Measurements from ENCODE around the gene NPAS3.

Gene NPAS3

GRCh38 chr14:32938719-32939253, at the start of gene NPAS3:
NPAS3 (plus strand) TSS chr14:32938879.
- DNase-seq (ENCODE audit: extremely low spot score): peak; percentile 37
- ChIA-PET CTCF (no interaction called here), POLR2A (no interaction called here)
- no peak for TF ChIP-seq CTCF (IDR thresholded peaks at IDR 0.05; ENCODE audit: control extremely low read depth, extremely low read depth, low read depth, missing control alignments)

- CTCF ChIA-PET: interaction anchor here (0.8 kb wide), 1 partner anchor 10 kb away, joined by 4 read pairs; no protein-coding TSS in a partner anchor
Observed at GRCh38 chr14:32896979-32897697, 41.5 kb upstream of the NPAS3 start.

GRCh38 chr14:32897698-32898064, 41.0 kb upstream of the NPAS3 start:
- ChIA-PET CTCF (no interaction called here), POLR2A (no interaction called here)
- TF ChIP-seq CTCF (IDR thresholded peaks at IDR 0.05; ENCODE audit: control extremely low read depth, extremely low read depth, low read depth, missing control alignments): no peak
- no peak for DNase-seq (ENCODE audit: extremely low spot score)

More at GRCh38 chr14:32896979-32897697, 41.5 kb upstream of the NPAS3 start:
- DNase-seq (ENCODE audit: extremely low spot score): no peak
- POLR2A ChIA-PET: no interaction called here
- no peak for TF ChIP-seq CTCF (IDR thresholded peaks at IDR 0.05; ENCODE audit: control extremely low read depth, extremely low read depth, low read depth, missing control alignments)

GRCh38 chr14:32898876-32899275, 39.8 kb upstream of the NPAS3 start:
- TF ChIP-seq CTCF (IDR thresholded peaks at IDR 0.05; ENCODE audit: control extremely low read depth, extremely low read depth, low read depth, missing control alignments): no peak
- ChIA-PET CTCF (no interaction called here), POLR2A (no interaction called here)
- DNase-seq (ENCODE audit: extremely low spot score): no peak

- CTCF ChIA-PET: no interaction called here
- DNase-seq (ENCODE audit: extremely low spot score): no peak
- POLR2A ChIA-PET: no interaction called here
- TF ChIP-seq CTCF (IDR thresholded peaks at IDR 0.05; ENCODE audit: control extremely low read depth, extremely low read depth, low read depth, missing control alignments): no peak
Observed at GRCh38 chr14:32900547-32900946, 38.1 kb upstream of the NPAS3 start.

GRCh38 chr14:32905013-32905412, 33.7 kb upstream of the NPAS3 start:
- CTCF ChIA-PET: interaction anchor here (1.1 kb wide), 1 partner anchor 9 kb away, joined by 3 read pairs; no protein-coding TSS in a partner anchor
- no peak for TF ChIP-seq CTCF (IDR thresholded peaks at IDR 0.05; ENCODE audit: control extremely low read depth, extremely low read depth, low read depth, missing control alignments)
- POLR2A ChIA-PET: no interaction called here
- DNase-seq (ENCODE audit: extremely low spot score): no peak
